Measurements from ENCODE around the gene POMC. TPM values are rescaled to one million over a fixed set of nuclear protein-coding genes. Genes with fewer than 3 reads are reported as not detected.

The POMC gene
- total RNA-seq, 3 donors from 2014 or later (not counting 1 experiment from before 2014, with no cell fraction given): 4.9 to 6.6 (median 6.0) TPM

- Histone ChIP-seq H3K4me3 (ENCODE audit: low read length) (peak overlapping the region; percentile 6), H3K4me1 (ENCODE audit: control insufficient read depth, insufficient read depth, low read length) (peaks cover 28% of the 10 kb centered on the region), H3K9me3 (ENCODE audit: control insufficient read depth, insufficient read depth, low read length) (no peaks in the 10 kb centered on the region), H3K36me3 (ENCODE audit: control insufficient read depth, insufficient read depth, low read length) (no peaks in the 10 kb centered on the region), H3K27me3 (ENCODE audit: control insufficient read depth, insufficient read depth, low read length) (no peaks in the 10 kb centered on the region), H3K27ac (ENCODE audit: low read length) (no peak overlapping the region)
- DNase-seq (peak; percentile 21 to 27), ATAC-seq (peak; percentile 36 to 70 (median 66))
- Mint-ChIP-seq H3K4me1 (peaks cover 3% of the 10 kb centered on the region in 2 donors), H3K4me3 (peak overlapping the region; percentile 37), H3K36me3 (no peaks in the 10 kb centered on the region), H3K27ac (peak overlapping the region in 1 of 2 donors; percentile 27), H3K27me3 (ENCODE audit: low read depth in 2 of 2) (no peaks in the 10 kb centered on the region), H3K9me3 (no peaks in the 10 kb centered on the region)
- no peak for TF ChIP-seq CTCF (IDR thresholded peaks at IDR 0.05)
- 52% methylated on average over 59 of the region's 59 CpGs for WGBS (ENCODE audit: insufficient coverage)
- intact Hi-C loops (cut with micrococcal nuclease): no loop called here
These were observed 35.9 kb upstream of the POMC start for GRCh38 chr2:25204190-25204838.

GRCh38 chr2:25202275-25202674 lies 33.9 kb upstream of the POMC start:
- no peak for DNase-seq
- ATAC-seq: no peak
- H3K4me1 Mint-ChIP-seq: no peaks in the 10 kb centered on the region
- intact Hi-C loops (cut with micrococcal nuclease): no loop called here
- no peak overlapping the region for H3K4me3 Mint-ChIP-seq
- 19% methylated on average over 9 of the region's 11 CpGs for WGBS (ENCODE audit: insufficient coverage)
- no peaks in the 10 kb centered on the region for H3K36me3 Mint-ChIP-seq
- no peaks in the 10 kb centered on the region for H3K9me3 ChIP-seq (ENCODE audit: control insufficient read depth, insufficient read depth, low read length)
- H3K9me3 Mint-ChIP-seq: no peaks in the 10 kb centered on the region
- H3K4me1 ChIP-seq (ENCODE audit: control insufficient read depth, insufficient read depth, low read length): peaks cover 27% of the 10 kb centered on the region
- H3K27me3 Mint-ChIP-seq (ENCODE audit: low read depth in 2 of 2): peaks cover 0 to 2% of the 10 kb centered on the region in 2 donors
- no peak overlapping the region for H3K4me3 ChIP-seq (ENCODE audit: low read length)
- no peak overlapping the region for H3K27ac Mint-ChIP-seq
- no peaks in the 10 kb centered on the region for H3K36me3 ChIP-seq (ENCODE audit: control insufficient read depth, insufficient read depth, low read length)
- TF ChIP-seq CTCF (IDR thresholded peaks at IDR 0.05): no peak
- no peak overlapping the region for H3K27ac ChIP-seq (ENCODE audit: low read length)
- no peaks in the 10 kb centered on the region for H3K27me3 ChIP-seq (ENCODE audit: control insufficient read depth, insufficient read depth, low read length)

DNA sequence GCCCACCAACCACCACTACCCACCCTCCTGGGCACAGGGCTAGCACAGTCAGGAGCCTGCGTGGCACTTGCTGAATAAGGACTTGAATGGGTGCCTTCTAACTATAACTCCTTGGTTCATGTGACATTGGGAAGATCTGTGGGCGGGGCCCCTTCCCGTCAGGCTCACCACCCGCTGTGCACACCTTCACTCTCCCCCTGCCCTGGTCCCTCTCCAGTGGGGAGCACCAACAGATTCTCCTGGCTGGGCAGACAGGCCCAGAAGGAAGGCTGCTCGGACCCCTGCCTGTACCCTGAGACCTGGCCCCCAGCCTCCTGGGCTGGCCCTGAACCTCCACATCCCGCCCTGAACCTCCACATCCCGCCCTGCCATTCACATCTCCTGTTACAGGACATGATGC lies 33.4 kb upstream of the POMC start:
- 90% methylated on average over 7 of the region's 7 CpGs for WGBS (ENCODE audit: insufficient coverage)
- H3K36me3 ChIP-seq (ENCODE audit: control insufficient read depth, insufficient read depth, low read length): no peaks in the 10 kb centered on the region
- H3K4me1 Mint-ChIP-seq: no peaks in the 10 kb centered on the region
- H3K36me3 Mint-ChIP-seq: no peaks in the 10 kb centered on the region
- ATAC-seq (no peak), DNase-seq (no peak)
- no peak overlapping the region for H3K4me3 ChIP-seq (ENCODE audit: low read length)
- H3K9me3 ChIP-seq (ENCODE audit: control insufficient read depth, insufficient read depth, low read length): no peaks in the 10 kb centered on the region
- no peak overlapping the region for H3K4me3 Mint-ChIP-seq
- no peaks in the 10 kb centered on the region for H3K27me3 ChIP-seq (ENCODE audit: control insufficient read depth, insufficient read depth, low read length)
- H3K27me3 Mint-ChIP-seq (ENCODE audit: low read depth in 2 of 2): peaks cover 0 to 2% of the 10 kb centered on the region in 2 donors
- TF ChIP-seq CTCF (IDR thresholded peaks at IDR 0.05): no peak
- intact Hi-C loops (cut with micrococcal nuclease): no loop called here
- no peak overlapping the region for H3K27ac ChIP-seq (ENCODE audit: low read length)
- peaks cover 23% of the 10 kb centered on the region for H3K4me1 ChIP-seq (ENCODE audit: control insufficient read depth, insufficient read depth, low read length)
- no peaks in the 10 kb centered on the region for H3K9me3 Mint-ChIP-seq
- H3K27ac Mint-ChIP-seq: no peak overlapping the region

DNA sequence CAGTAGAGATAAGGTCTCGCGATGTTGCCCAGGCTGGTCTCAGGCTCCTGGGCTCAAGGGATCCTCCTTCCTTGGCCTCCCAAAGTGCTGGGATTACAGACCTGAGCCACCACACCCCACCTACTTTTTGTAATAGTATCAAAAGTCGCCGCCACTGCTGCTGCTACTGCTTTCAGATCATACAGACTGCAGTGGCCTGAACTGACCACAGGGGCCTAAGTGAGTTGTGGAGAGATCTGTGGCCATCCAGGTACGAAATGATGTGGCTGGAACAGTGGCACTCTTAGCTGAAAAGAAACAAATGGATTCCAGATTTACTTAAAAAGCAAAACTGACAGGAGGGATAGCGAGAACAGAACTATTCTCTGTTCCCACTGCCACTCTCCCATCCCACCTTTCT lies 32.9 kb upstream of the POMC start:
- no peak for TF ChIP-seq CTCF (IDR thresholded peaks at IDR 0.05)
- ATAC-seq (no peak), DNase-seq (no peak)
- no peaks in the 10 kb centered on the region for H3K36me3 Mint-ChIP-seq
- no peaks in the 10 kb centered on the region for H3K4me1 Mint-ChIP-seq
- WGBS (ENCODE audit: insufficient coverage): 83% methylated on average over 6 of the region's 6 CpGs
- Histone ChIP-seq H3K9me3 (ENCODE audit: control insufficient read depth, insufficient read depth, low read length) (no peaks in the 10 kb centered on the region), H3K27ac (ENCODE audit: low read length) (no peak overlapping the region), H3K4me3 (ENCODE audit: low read length) (no peak overlapping the region), H3K36me3 (ENCODE audit: control insufficient read depth, insufficient read depth, low read length) (no peaks in the 10 kb centered on the region), H3K27me3 (ENCODE audit: control insufficient read depth, insufficient read depth, low read length) (no peaks in the 10 kb centered on the region), H3K4me1 (ENCODE audit: control insufficient read depth, insufficient read depth, low read length) (peaks cover 23% of the 10 kb centered on the region)
- intact Hi-C loops (cut with micrococcal nuclease): no loop called here
- no peaks in the 10 kb centered on the region for H3K9me3 Mint-ChIP-seq
- H3K4me3 Mint-ChIP-seq: no peak overlapping the region
- no peak overlapping the region for H3K27ac Mint-ChIP-seq
- peaks cover 0 to 2% of the 10 kb centered on the region in 2 donors for H3K27me3 Mint-ChIP-seq (ENCODE audit: low read depth in 2 of 2)
